ENCODE measurements around the gene NCAPD3. TPM values are rescaled to one million over a fixed set of nuclear protein-coding genes. Genes with fewer than 3 reads are reported as not detected.

The NCAPD3 gene
- total RNA-seq, 1 donor from 2014 or later: 25.4 TPM

GRCh38 chr11:134240592-134240991 lies 16.8 kb upstream of the NCAPD3 start:
- no peaks in the 10 kb centered on the region for H3K9me3 Mint-ChIP-seq (ENCODE audit: unreplicated experiment)
- H3K27ac Mint-ChIP-seq (ENCODE audit: unreplicated experiment): no peak overlapping the region
- TF ChIP-seq, protein P1, sequence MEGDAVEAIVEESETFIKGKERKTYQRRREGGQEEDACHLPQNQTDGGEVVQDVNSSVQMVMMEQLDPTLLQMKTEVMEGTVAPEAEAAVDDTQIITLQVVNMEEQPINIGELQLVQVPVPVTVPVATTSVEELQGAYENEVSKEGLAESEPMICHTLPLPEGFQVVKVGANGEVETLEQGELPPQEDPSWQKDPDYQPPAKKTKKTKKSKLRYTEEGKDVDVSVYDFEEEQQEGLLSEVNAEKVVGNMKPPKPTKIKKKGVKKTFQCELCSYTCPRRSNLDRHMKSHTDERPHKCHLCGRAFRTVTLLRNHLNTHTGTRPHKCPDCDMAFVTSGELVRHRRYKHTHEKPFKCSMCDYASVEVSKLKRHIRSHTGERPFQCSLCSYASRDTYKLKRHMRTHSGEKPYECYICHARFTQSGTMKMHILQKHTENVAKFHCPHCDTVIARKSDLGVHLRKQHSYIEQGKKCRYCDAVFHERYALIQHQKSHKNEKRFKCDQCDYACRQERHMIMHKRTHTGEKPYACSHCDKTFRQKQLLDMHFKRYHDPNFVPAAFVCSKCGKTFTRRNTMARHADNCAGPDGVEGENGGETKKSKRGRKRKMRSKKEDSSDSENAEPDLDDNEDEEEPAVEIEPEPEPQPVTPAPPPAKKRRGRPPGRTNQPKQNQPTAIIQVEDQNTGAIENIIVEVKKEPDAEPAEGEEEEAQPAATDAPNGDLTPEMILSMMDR (IDR thresholded peaks at IDR 0.05; ENCODE audit: unreplicated experiment): no peak
- H3K36me3 Mint-ChIP-seq (ENCODE audit: low read depth, unreplicated experiment): peaks cover 60% of the 10 kb centered on the region
- no peak for DNase-seq (ENCODE audit: low spot score)
- H3K4me1 Mint-ChIP-seq (ENCODE audit: unreplicated experiment): peaks cover 2% of the 10 kb centered on the region
- no peak overlapping the region for H3K4me3 Mint-ChIP-seq (ENCODE audit: unreplicated experiment)
- H3K27me3 Mint-ChIP-seq (ENCODE audit: unreplicated experiment): peaks cover 4% of the 10 kb centered on the region

DNA sequence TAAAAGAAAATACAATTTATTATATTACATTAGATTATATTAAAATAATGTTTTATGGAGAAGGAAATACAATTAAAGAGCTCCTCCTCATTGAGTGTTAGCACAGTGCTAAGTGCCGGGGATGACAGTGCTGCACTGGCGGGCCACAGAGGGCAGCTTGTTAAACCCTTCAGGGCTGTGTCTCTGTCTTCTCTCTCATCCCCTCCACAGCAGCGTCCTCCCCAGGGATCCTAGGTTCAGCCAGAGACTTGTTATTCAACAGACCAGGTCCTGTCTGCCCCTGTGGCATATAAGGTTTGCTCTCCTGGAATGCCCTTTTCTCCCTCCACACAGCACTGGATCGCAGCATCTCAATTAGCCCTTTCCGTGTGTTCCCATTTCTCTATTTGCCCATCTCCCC lies 15.2 kb upstream of the NCAPD3 start:
- H3K27ac Mint-ChIP-seq (ENCODE audit: unreplicated experiment): no peak overlapping the region

GRCh38 chr11:134237557-134237922 lies 13.8 kb upstream of the NCAPD3 start:
- TF ChIP-seq, protein P1 (IDR thresholded peaks at IDR 0.05; ENCODE audit: unreplicated experiment): no peak
- Mint-ChIP-seq H3K4me3 (ENCODE audit: unreplicated experiment) (peak overlapping the region; percentile 19), H3K36me3 (ENCODE audit: low read depth, unreplicated experiment) (peaks cover 47% of the 10 kb centered on the region), H3K4me1 (ENCODE audit: unreplicated experiment) (peaks cover 11% of the 10 kb centered on the region), H3K27ac (ENCODE audit: unreplicated experiment) (no peak overlapping the region), H3K9me3 (ENCODE audit: unreplicated experiment) (no peaks in the 10 kb centered on the region), H3K27me3 (ENCODE audit: unreplicated experiment) (peaks cover 4% of the 10 kb centered on the region)
- no peak for DNase-seq (ENCODE audit: low spot score)

More for the DNA sequence above, 15.2 kb upstream of the NCAPD3 start:
- DNase-seq (ENCODE audit: low spot score): no peak
- TF ChIP-seq, protein P1 (IDR thresholded peaks at IDR 0.05; ENCODE audit: unreplicated experiment): no peak
- H3K9me3 Mint-ChIP-seq (ENCODE audit: unreplicated experiment): no peaks in the 10 kb centered on the region
- peaks cover 2% of the 10 kb centered on the region for H3K4me1 Mint-ChIP-seq (ENCODE audit: unreplicated experiment)
- H3K36me3 Mint-ChIP-seq (ENCODE audit: low read depth, unreplicated experiment): peaks cover 61% of the 10 kb centered on the region
- H3K27me3 Mint-ChIP-seq (ENCODE audit: unreplicated experiment): peaks cover 2% of the 10 kb centered on the region
- H3K4me3 Mint-ChIP-seq (ENCODE audit: unreplicated experiment): no peak overlapping the region

DNA sequence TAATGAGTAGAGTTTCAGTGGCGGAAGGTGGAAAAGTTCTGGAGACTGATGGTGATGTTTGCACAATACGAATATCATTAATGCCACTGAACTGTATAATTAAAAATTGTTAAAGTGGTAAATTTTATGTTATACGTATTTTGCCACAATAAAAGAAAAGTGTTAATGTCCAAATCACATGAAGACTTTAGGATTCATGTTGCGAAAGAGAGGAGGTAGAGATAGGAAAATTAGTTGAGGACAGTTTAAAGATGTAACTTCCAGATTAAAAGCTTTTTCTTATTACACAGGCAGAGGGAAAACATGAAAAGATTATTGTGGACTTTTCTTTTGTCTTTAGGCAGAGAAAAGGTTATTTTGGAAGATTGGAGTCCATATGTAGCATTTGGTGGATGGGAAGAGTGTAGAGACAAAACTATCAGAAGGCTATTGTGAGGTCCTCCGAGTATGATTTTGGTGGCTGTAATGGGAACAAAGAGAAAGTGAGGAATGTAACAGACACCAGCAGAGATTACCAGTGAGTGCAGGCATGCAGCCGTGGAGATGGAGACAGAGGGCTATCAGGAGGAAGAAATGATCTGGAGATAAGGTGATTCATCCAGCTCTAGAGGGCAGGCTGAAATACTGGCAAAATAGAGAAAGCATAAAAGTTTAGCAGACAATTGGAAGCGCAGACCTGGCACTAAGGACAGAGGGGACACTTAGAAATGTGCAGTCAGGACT lies 13.2 kb upstream of the NCAPD3 start:
- TF ChIP-seq, protein P1 (IDR thresholded peaks at IDR 0.05; ENCODE audit: unreplicated experiment): no peak
- DNase-seq (ENCODE audit: low spot score): no peak
- Mint-ChIP-seq H3K27ac (ENCODE audit: unreplicated experiment) (no peak overlapping the region), H3K4me1 (ENCODE audit: unreplicated experiment) (peaks cover 16% of the 10 kb centered on the region), H3K9me3 (ENCODE audit: unreplicated experiment) (no peaks in the 10 kb centered on the region), H3K27me3 (ENCODE audit: unreplicated experiment) (peaks cover 4% of the 10 kb centered on the region), H3K4me3 (ENCODE audit: unreplicated experiment) (peak overlapping the region; percentile 7), H3K36me3 (ENCODE audit: low read depth, unreplicated experiment) (peaks cover 41% of the 10 kb centered on the region)

DNA sequence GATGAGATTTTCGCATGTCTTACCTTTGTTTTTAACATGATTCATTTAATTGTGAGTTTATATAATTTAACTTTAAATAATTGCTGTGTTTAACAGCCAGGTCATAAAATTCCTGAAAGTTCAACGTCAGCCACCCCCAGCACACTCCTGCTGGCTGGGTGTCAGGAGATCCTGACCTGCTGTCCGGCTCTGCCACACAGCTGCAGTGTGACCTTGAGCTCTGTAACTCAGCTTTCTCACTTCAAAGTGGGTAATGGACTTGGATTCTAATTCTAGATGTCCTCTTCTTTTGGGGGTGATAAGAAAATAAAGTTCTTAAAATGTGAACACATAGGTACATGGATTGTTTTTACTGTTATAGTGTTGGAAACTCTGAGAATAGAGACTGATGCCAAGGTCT lies 11.6 kb upstream of the NCAPD3 start:
- H3K9me3 Mint-ChIP-seq (ENCODE audit: unreplicated experiment): no peaks in the 10 kb centered on the region
- H3K27ac Mint-ChIP-seq (ENCODE audit: unreplicated experiment): no peak overlapping the region
- TF ChIP-seq, protein P1 (IDR thresholded peaks at IDR 0.05; ENCODE audit: unreplicated experiment): no peak
- peaks cover 6% of the 10 kb centered on the region for H3K27me3 Mint-ChIP-seq (ENCODE audit: unreplicated experiment)
- no peak overlapping the region for H3K4me3 Mint-ChIP-seq (ENCODE audit: unreplicated experiment)
- DNase-seq (ENCODE audit: low spot score): no peak
- peaks cover 31% of the 10 kb centered on the region for H3K4me1 Mint-ChIP-seq (ENCODE audit: unreplicated experiment)
- H3K36me3 Mint-ChIP-seq (ENCODE audit: low read depth, unreplicated experiment): peaks cover 42% of the 10 kb centered on the region

All from endothelial cell (in vitro differentiated cells).